Body of pancreas (tissue), 4 donors: ENCODE data around the gene EIF4EBP2. TPM values are rescaled to one million over a fixed set of nuclear protein-coding genes. Genes with fewer than 3 reads are reported as not detected.
A peak's percentile ranks its signal among the peaks of the same experiment; 100 is the strongest.

ENCODE experiments used
- ATAC-seq: fragments of 150-250 bp; one replicate; pipeline ENCODE4 v1.9.1; 2016
- DNase-seq, 4 donors: peaks; one replicate each; pipeline ENCODE4 v3.0.0-alpha.2; 2019
- H3K27ac ChIP-seq, 4 donors: fragments of 200-600 bp; sonication (generic); 1 replicate in 3 of 4; 2 replicates in 1 of 4; pipeline versions ENCODE4 v1.5.1 to v1.6.1; 2016 to 2019; ENCODE audit warnings: mild to moderate bottlenecking in 1 of 4, mixed read lengths in 1 of 4, moderate library complexity in 1 of 4
- H3K27me3 ChIP-seq, 2 donors: fragments of 200-600 bp; sonication (generic); one replicate each; pipeline ENCODE4 v1.6.0; 2016; ENCODE audit warnings: mild to moderate bottlenecking in 1 of 2
- H3K36me3 ChIP-seq, 2 donors: fragments of 200-600 bp; sonication (generic); replicated peaks in 1 of 2; 2 replicates each; pipeline ENCODE4 v1.5.1; 2016; ENCODE audit warnings: low read depth in 2 of 2; ENCODE audit not compliant: insufficient read depth in 1 of 2
- H3K4me1 ChIP-seq: fragments of 200-600 bp; sonication (generic); one replicate; pipeline ENCODE4 v1.6.0; 2016
- H3K4me3 ChIP-seq, 2 donors: fragments of 200-600 bp; sonication (generic); 1 replicate in 1 of 2; 2 replicates in 1 of 2; pipeline ENCODE4 v1.5.1; 2016 to 2019
- H3K9me3 ChIP-seq, 3 donors: fragments of 200-600 bp; sonication (generic); 1 replicate in 2 of 3; 2 replicates in 1 of 3; pipeline ENCODE4 v1.5.1; 2016
- POLR2A ChIP-seq, 3 donors: fragments of 450-650 bp; IDR thresholded peaks; one replicate each; pipeline ENCODE4 v1.6.1; 2016; ENCODE audit warnings: antibody characterized with exemption in 3 of 3, mild to moderate bottlenecking in 2 of 3
- WGBS, 2 donors: methylation state at CpG; one replicate each; pipeline ENCODE4 v1.1.5; 2017; 5-methylcytosine and 5-hydroxymethylcytosine counted together
- intact Hi-C: fragments of 100-400 bp; cut with DNase I; formaldehyde crosslinking; loops from one replicate; pipeline ENCODE4 v1.15.1; 2023
- total RNA-seq, 2 donors: library from RNA; depleted of rRNA; stranded (reverse); fragments of >200 nt; gene quantifications; one replicate each; pipeline ENCODE4 v1.1.0, GENCODE V29; 2016
- TF ChIP-seq, protein P1 (sequence below), 7 experiments: fragments of 450-650 bp in 4 of 7; fragments of 200-600 bp in 3 of 7; sonication (generic) in 3 of 7; IDR thresholded peaks; one replicate each; pipeline ENCODE4 v1.5.1; 2016 to 2019; ENCODE audit warnings: antibody characterized with exemption in 7 of 7

The EIF4EBP2 gene
- total RNA-seq, 2 donors from 2014 or later, result 44.9 to 47.1 TPM

DNA sequence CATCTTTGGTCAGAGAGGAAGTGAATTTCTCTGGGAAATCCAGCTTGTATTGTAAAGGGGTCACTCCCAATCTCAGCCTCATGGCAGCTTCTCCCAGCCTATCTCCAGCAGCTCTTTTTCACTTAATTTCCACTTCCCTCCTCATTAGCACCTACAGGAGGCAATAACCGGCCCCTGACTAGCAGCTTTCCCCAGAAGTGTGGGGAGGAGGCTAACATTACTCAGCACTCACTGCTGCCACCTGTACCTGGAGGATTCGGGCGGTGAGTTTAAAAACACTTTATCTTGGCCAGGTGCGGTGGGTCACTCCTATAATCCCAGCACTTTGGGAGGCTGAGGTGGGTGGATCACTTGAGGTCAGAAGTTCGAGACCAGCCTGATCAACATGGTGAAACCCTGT lies 33.8 kb downstream of the EIF4EBP2 start:
- intact Hi-C loops, result no loop called here
- ATAC-seq, result no peak
- no peaks in the 10 kb centered on the region for H3K36me3 ChIP-seq
- no peak overlapping the region for H3K4me3 ChIP-seq
- no peak overlapping the region for H3K27ac ChIP-seq
- H3K27me3 ChIP-seq, result peaks cover 0 to 17% of the 10 kb centered on the region in 2 donors
- H3K4me1 ChIP-seq, result peaks cover 19% of the 10 kb centered on the region
- no peak for DNase-seq
- TF ChIP-seq POLR2A (IDR thresholded peaks at IDR 0.05), result no peak
- TF ChIP-seq, protein P1, sequence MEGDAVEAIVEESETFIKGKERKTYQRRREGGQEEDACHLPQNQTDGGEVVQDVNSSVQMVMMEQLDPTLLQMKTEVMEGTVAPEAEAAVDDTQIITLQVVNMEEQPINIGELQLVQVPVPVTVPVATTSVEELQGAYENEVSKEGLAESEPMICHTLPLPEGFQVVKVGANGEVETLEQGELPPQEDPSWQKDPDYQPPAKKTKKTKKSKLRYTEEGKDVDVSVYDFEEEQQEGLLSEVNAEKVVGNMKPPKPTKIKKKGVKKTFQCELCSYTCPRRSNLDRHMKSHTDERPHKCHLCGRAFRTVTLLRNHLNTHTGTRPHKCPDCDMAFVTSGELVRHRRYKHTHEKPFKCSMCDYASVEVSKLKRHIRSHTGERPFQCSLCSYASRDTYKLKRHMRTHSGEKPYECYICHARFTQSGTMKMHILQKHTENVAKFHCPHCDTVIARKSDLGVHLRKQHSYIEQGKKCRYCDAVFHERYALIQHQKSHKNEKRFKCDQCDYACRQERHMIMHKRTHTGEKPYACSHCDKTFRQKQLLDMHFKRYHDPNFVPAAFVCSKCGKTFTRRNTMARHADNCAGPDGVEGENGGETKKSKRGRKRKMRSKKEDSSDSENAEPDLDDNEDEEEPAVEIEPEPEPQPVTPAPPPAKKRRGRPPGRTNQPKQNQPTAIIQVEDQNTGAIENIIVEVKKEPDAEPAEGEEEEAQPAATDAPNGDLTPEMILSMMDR (IDR thresholded peaks at IDR 0.05), result no peak
- H3K9me3 ChIP-seq, result no peaks in the 10 kb centered on the region
- WGBS, 2 donors, result 52 to 56% methylated on average over 5 of the region's 5 CpGs

DNA sequence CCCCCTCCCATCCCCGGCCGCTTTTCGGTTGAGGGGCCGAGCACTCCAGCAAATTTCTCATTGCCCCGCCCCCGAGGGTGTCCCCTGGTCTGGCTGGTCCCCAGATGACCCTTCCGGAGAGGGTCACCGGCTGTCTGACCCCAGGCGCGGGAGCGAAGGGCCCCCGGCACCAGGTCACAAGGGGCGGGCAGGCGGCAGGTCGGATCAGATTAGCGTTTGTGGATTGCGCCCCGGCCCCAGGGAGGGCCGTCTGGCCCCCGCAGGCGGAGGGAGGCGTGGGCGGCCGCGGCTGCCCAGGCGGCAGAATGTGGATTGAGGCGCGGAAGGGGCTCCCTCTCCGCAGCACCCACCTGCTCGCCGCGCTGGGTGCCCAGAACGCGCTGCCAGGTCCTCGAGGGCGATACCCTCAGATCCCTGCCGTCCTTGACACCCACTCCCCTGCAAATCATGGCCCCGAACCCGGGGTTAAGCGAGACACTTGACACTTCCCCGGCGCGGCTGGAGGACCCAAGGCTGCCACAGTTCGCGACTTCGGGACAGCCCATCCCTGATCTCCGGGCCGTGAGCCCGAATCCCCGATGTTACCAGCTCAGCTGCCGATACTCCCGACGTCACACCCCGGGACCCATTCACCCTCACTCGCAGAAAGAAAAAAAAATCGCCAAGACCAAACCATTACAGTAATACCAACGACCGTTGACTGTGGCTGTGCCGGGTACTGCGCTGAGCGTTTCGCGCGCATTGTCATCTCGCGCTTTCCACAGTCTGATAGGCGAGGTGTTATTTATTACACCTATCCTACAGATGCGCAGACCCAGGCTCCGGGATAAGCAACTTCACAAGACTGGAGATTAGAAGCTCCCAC lies 36.6 kb downstream of the EIF4EBP2 start:
- Histone ChIP-seq H3K36me3 (no peaks in the 10 kb centered on the region), H3K4me1 (peaks cover 17% of the 10 kb centered on the region), H3K9me3 (no peaks in the 10 kb centered on the region), H3K27ac (no peak overlapping the region), H3K4me3 (no peak overlapping the region), H3K27me3 (peaks cover 0 to 17% of the 10 kb centered on the region in 2 donors)
- intact Hi-C loops, result no loop called here
- ATAC-seq, result peak; percentile 28
- WGBS, 2 donors, result 4 to 7% methylated on average over 22 to 68 of the region's 69 CpGs
- TF ChIP-seq, protein P1 (IDR thresholded peaks at IDR 0.05), result peak in 1 of 7 experiments; percentile 6
- TF ChIP-seq POLR2A (IDR thresholded peaks at IDR 0.05), result no peak
- no peak for DNase-seq

GRCh38 chr10:70441161-70441894 lies 37.4 kb downstream of the EIF4EBP2 start, which contains the start of gene NODAL:
Gene NODAL, minus strand, starts transcription at chr10:70441681. Its CDS starts 14 bp downstream, at chr10:70441667.
- TF ChIP-seq POLR2A (IDR thresholded peaks at IDR 0.05), result no peak
- TF ChIP-seq, protein P1 (IDR thresholded peaks at IDR 0.05), result no peak
- ATAC-seq, result no peak
- Histone ChIP-seq H3K4me3 (no peak within 1 kb of the TSS), H3K36me3 (no peaks in the 10 kb centered on the region), H3K27ac (no peak within 1 kb of the TSS), H3K4me1 (peaks cover 17% of the 10 kb centered on the region), H3K27me3 (peaks cover 0 to 17% of the 10 kb centered on the region in 2 donors), H3K9me3 (no peaks in the 10 kb centered on the region)
- intact Hi-C loops, result no loop called here
- DNase-seq, result no peak
- WGBS, 2 donors, result 5 to 28% methylated on average over 4 to 56 of the region's 60 CpGs

- no peak for DNase-seq
- no peak for ATAC-seq
- intact Hi-C loops, result no loop called here
- WGBS, 2 donors, result 25 to 26% methylated on average over 9 to 12 of the region's 12 CpGs
- no peaks in the 10 kb centered on the region for H3K36me3 ChIP-seq
- no peak overlapping the region for H3K27ac ChIP-seq
- H3K27me3 ChIP-seq, result peaks cover 0 to 17% of the 10 kb centered on the region in 2 donors
- H3K4me1 ChIP-seq, result peaks cover 17% of the 10 kb centered on the region
- TF ChIP-seq, protein P1 (IDR thresholded peaks at IDR 0.05), result no peak
- no peak for TF ChIP-seq POLR2A (IDR thresholded peaks at IDR 0.05)
- H3K9me3 ChIP-seq, result no peaks in the 10 kb centered on the region
- no peak overlapping the region for H3K4me3 ChIP-seq
These were observed 38.0 kb downstream of the EIF4EBP2 start for GRCh38 chr10:70441895-70442309.
